ENCODE data around the gene FMR1NB. TPM values are rescaled to one million over a fixed set of nuclear protein-coding genes. Genes with fewer than 3 reads are reported as not detected.

Gene FMR1NB, protein sequence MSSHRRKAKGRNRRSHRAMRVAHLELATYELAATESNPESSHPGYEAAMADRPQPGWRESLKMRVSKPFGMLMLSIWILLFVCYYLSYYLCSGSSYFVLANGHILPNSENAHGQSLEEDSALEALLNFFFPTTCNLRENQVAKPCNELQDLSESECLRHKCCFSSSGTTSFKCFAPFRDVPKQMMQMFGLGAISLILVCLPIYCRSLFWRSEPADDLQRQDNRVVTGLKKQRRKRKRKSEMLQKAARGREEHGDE
- total RNA-seq, result not detected in 2 replicates

DNA sequence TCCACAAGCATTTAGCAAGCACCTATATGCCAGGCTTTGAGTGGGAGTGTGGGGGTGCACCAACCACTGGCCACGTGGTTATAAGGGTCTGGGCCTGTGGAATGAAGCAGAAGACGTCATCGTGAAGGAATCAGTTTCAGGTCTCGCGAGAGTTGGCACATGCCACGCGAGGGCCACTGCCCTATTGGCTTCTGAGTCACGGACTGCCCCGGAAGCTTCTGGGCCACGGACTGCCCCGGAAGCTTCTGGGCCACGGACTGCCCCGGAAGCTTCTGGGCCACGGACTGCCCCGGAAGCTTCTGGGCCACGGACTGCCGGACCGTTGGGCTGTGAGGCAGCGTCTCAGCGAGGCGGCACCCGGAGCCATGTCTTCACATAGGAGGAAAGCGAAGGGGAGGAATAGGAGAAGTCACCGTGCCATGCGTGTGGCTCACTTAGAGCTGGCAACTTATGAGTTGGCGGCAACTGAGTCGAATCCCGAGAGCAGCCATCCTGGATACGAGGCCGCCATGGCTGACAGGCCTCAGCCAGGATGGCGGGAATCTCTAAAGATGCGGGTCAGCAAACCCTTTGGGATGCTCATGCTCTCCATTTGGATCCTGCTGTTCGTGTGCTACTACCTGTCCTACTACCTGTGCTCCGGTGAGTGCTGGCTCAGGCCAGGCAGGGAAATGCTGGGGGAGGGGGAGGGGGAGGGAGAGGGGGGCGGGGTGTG lies at the start of gene FMR1NB:
Gene FMR1NB, plus strand, starts transcription at position 300 of the 715 bp plus-strand sequence. Its CDS starts 66 bp downstream, at position 366.

Other genes starting within 250 kb of the FMR1NB start
- 9.6 and 14.5 TPM in 2 replicates for gene FMR1, start 69.4 kb upstream of the FMR1NB start, total RNA-seq